BJ (cell line): ENCODE measurements around the gene NIPBL. TPM values are rescaled to one million over a fixed set of nuclear protein-coding genes. Genes with fewer than 3 reads are reported as not detected.

ENCODE experiments used
- CTCF ChIA-PET: fragments of 350-600 bp; formaldehyde crosslinking; extraction: SDS; loops from one replicate; lab custom pipeline; 2021; ENCODE audit warnings: antibody characterized with exemption, inconsistent platforms; lab: Yijun Ruan, JAX
- POLR2A ChIA-PET: fragments of 300-600 bp; sonication (Branson Sonifier 250); formaldehyde crosslinking; extraction: SDS; loops from one replicate; lab custom pipeline; 2021; ENCODE audit warnings: antibody characterized with exemption; lab: Charles Lee
- DNase-seq: peaks from one replicate; pipeline ENCODE4 v3.0.0-alpha.2; 2011; ENCODE audit warnings: low read depth
- H3K27me3 ChIP-seq: 2 replicates; pipeline ENCODE4 v1.6.0; 2011; ENCODE audit warnings: low read length; ENCODE audit not compliant: control insufficient read depth, insufficient read depth
- H3K36me3 ChIP-seq: 2 replicates; pipeline ENCODE4 v1.5.1; 2011; ENCODE audit warnings: low read length; ENCODE audit not compliant: control insufficient read depth, insufficient read depth
- H3K4me3 ChIP-seq: 2 replicates; pipeline ENCODE4 v1.5.1; 2011; ENCODE audit warnings: low read depth, mild to moderate bottlenecking, control low read depth, low read length
- polyA plus RNA-seq: library from polyadenylated mRNA; depleted of rRNA; stranded (reverse); fragments of >200 nt; gene quantifications from 2 replicates; pipeline ENCODE4 v1.2.3, GENCODE V29; 2011
- TF ChIP-seq, protein P1 (sequence below): IDR thresholded peaks from 2 replicates; pipeline ENCODE4 v1.5.1; 2011; ENCODE audit warnings: low read depth, mild to moderate bottlenecking, control low read depth, inconsistent platforms, low read length, moderate library complexity; ENCODE audit not compliant: insufficient read depth

NIPBL gene
- polyA plus RNA-seq, 1 experiment = 25.6 TPM

DNA sequence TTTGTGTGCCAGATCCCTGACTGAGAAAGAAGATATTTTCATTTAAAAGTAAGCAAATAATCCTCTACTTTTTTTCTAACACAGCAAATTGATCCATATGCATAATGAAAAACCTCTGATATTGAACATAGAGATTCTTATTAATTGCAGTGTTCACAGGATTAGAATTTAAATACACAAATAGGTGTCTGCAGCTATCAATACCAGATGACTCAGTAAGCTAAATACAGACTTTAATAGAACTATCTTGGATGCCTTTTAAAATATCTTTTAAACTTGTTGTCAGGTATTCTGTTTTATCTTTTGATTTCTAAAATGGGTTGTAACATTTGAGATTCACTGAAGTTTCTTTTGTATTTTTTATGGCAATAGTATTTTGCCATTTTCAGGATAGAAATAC, 43.1 kb downstream of the NIPBL start:
- ChIA-PET CTCF (interaction anchor here (1.3 kb wide), 1 partner anchor 34 kb away, joined by 3 read pairs; no protein-coding TSS in a partner anchor), POLR2A (interaction anchor here (0.8 kb wide), 1 partner anchor 31 kb away, joined by 5 read pairs; no protein-coding TSS in a partner anchor)
- Histone ChIP-seq H3K27me3 (no peaks in the 10 kb centered on the region), H3K4me3 (no peak overlapping the region), H3K36me3 (no peaks in the 10 kb centered on the region)
- TF ChIP-seq, protein P1, sequence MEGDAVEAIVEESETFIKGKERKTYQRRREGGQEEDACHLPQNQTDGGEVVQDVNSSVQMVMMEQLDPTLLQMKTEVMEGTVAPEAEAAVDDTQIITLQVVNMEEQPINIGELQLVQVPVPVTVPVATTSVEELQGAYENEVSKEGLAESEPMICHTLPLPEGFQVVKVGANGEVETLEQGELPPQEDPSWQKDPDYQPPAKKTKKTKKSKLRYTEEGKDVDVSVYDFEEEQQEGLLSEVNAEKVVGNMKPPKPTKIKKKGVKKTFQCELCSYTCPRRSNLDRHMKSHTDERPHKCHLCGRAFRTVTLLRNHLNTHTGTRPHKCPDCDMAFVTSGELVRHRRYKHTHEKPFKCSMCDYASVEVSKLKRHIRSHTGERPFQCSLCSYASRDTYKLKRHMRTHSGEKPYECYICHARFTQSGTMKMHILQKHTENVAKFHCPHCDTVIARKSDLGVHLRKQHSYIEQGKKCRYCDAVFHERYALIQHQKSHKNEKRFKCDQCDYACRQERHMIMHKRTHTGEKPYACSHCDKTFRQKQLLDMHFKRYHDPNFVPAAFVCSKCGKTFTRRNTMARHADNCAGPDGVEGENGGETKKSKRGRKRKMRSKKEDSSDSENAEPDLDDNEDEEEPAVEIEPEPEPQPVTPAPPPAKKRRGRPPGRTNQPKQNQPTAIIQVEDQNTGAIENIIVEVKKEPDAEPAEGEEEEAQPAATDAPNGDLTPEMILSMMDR = no peak
- DNase-seq = no peak

DNA sequence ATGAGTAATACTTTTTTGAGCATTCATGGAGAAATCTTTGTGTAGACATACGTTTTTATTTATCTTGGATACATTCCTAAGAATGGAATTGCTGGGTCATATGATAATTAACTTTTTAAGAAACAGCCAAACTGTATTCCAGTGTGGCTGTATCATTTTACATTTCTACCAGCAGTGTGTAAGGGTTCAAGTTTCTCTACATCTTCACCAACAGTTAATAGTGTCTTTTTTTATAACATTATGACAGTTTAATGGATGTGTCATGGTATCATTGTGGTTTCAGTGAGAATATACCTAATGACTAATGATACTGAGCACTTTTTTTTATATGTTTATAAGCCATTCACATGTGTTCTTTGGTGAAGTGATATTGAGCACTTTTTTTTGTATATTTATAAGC, 52.4 kb downstream of the NIPBL start:
- CTCF ChIA-PET = no interaction called here
- no peak overlapping the region for H3K4me3 ChIP-seq
- POLR2A ChIA-PET = no interaction called here
- no peaks in the 10 kb centered on the region for H3K27me3 ChIP-seq
- peak; percentile 42 for DNase-seq
- TF ChIP-seq, protein P1 = no peak
- no peaks in the 10 kb centered on the region for H3K36me3 ChIP-seq

DNA sequence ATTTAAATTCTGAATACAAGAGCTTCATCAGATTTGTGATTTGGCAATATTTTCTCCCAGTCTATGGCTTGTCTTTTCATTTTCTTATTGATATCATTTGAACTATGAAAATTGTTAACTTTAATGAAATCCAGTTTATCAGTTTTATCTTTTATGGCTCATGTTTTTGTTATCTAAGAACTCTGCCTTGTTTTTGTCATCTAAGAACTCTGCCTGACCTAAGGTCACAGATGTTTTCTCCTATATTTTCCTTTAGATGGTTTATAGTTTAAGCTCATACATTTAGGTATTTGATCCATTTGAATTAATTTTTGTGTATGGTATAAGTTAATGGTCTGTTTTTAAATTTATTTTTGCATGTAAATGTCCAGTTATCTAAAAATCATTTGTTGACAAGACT, 52.9 kb downstream of the NIPBL start:
- CTCF ChIA-PET = no interaction called here
- H3K4me3 ChIP-seq = no peak overlapping the region
- no peaks in the 10 kb centered on the region for H3K36me3 ChIP-seq
- TF ChIP-seq, protein P1 = no peak
- POLR2A ChIA-PET = no interaction called here
- no peak for DNase-seq
- no peaks in the 10 kb centered on the region for H3K27me3 ChIP-seq

DNA sequence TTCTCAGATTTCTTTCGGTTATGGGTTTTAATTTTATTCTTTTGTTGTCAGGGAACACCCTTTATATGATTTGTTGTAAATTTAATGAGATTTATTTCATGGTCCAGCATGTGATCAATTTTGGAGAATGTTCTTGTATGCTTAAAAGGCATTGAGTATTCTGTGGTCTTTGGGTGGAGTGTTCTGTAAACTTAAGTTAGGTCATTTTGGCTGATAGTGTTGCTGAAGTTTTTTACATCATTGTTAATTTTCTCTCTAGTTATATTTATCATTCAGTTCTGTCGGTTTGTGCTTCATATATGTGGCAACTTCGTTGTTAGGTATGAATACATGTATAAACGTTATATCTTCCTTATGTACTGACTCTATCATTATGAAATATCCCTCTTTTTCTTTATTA, 55.5 kb downstream of the NIPBL start:
- no peak for DNase-seq
- H3K36me3 ChIP-seq = no peaks in the 10 kb centered on the region
- no peak overlapping the region for H3K4me3 ChIP-seq
- TF ChIP-seq, protein P1 = no peak
- no peaks in the 10 kb centered on the region for H3K27me3 ChIP-seq
- ChIA-PET POLR2A (no interaction called here), CTCF (no interaction called here)

DNA sequence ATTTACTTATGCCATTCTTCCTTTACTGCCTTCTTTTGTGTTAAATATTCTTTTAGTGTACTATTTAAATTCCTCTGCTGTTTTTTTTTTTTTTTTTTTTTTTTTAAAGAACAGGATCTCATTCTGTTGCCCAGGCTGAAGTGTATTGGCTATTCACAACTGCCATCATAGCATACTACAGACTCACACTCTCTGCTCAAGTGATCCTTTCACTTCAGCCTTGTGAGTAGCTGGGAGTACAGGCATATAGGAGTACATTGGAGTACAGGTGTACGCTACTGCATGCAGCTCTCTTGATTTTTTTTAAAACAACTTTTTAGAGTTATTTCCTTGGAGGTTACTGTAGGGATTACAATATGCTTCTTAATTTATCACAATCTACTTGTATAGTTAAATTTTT, 56.1 kb downstream of the NIPBL start:
- Histone ChIP-seq H3K27me3 (no peaks in the 10 kb centered on the region), H3K36me3 (no peaks in the 10 kb centered on the region), H3K4me3 (no peak overlapping the region)
- no peak for DNase-seq
- CTCF ChIA-PET = no interaction called here
- POLR2A ChIA-PET = no interaction called here
- TF ChIP-seq, protein P1 = no peak
